Endothelial cell of umbilical vein (primary cell): ENCODE data around the gene RAP1GAP2. TPM values are rescaled to one million over a fixed set of nuclear protein-coding genes. Genes with fewer than 3 reads are reported as not detected.

Experiments used
- BruUV-seq: library from RNA; stranded (reverse); fragments of 400-500 nt; replicated peaks from 2 replicates; lab custom pipeline; 2021; lab: Mats Ljungman, UMichigan
- CTCF ChIA-PET: fragments of 300-600, 350-600 bp; sonication (Branson Sonifier 250); formaldehyde crosslinking; loops from one replicate; lab custom pipeline; 2021; ENCODE audit warnings: antibody characterized with exemption, inconsistent platforms; lab: Charles Lee
- POLR2A ChIA-PET: fragments of 300-600, 350-600 bp; sonication (Branson Sonifier 250); formaldehyde crosslinking; loops from one replicate; lab custom pipeline; 2021; ENCODE audit warnings: antibody characterized with exemption, inconsistent platforms; lab: Charles Lee
- DNase-seq: peaks from one replicate; pipeline ENCODE4 v3.0.0-alpha.2; 2011; ENCODE audit warnings: low read depth, low spot score
- FAIRE-seq: peaks from 2 replicates; lab custom pipeline; 2011; peaks lifted over from hg19 to GRCh38; lab: Jason Lieb, UNC
- H2AFZ ChIP-seq: 2 replicates; pipeline ENCODE4 v1.6.0; 2012; ENCODE audit warnings: low read depth, low read length, control low read depth, inconsistent platforms
- H3K27ac ChIP-seq: 2 replicates; pipeline ENCODE4 v1.5.1; 2011; ENCODE audit warnings: low read depth, mild to moderate bottlenecking, control low read depth, low read length, moderate library complexity; ENCODE audit not compliant: insufficient read depth
- H3K27me3 ChIP-seq, 2 experiments: 2 replicates each; pipeline versions ENCODE4 v1.6.0 to v1.6.1; 2011; ENCODE audit warnings: low read length in 2 of 2, mixed read lengths in 1 of 2; ENCODE audit not compliant: control insufficient read depth in 2 of 2, insufficient read depth in 2 of 2
- H3K36me3 ChIP-seq, 2 experiments: 2 replicates in 1 of 2; 3 replicates in 1 of 2; pipeline ENCODE4 v1.5.1; 2011; ENCODE audit warnings: low read length in 2 of 2, mild to moderate bottlenecking in 1 of 2, moderate library complexity in 1 of 2; ENCODE audit not compliant: control insufficient read depth in 2 of 2, insufficient read depth in 2 of 2; ENCODE audit errors: extremely low read depth in 1 of 2
- H3K4me1 ChIP-seq: 3 replicates; pipeline ENCODE4 v1.5.1; 2011; ENCODE audit warnings: mild to moderate bottlenecking, low read length; ENCODE audit not compliant: control insufficient read depth, insufficient read depth; ENCODE audit errors: extremely low read depth
- H3K4me2 ChIP-seq: 2 replicates; pipeline ENCODE4 v1.6.1; 2011; ENCODE audit warnings: low read length, control low read depth, mixed read lengths; ENCODE audit not compliant: insufficient read depth
- H3K4me3 ChIP-seq, 3 experiments: fragments of 200-600 bp in 1 of 3; sonication (generic), shearing (Covaris generic) in 1 of 3; replicated peaks in 1 of 3; 2 replicates each; pipeline ENCODE4 v1.5.1; 2011 to 2016; ENCODE audit warnings: control low read depth in 3 of 3, low read length in 3 of 3, mild to moderate bottlenecking in 2 of 3, inconsistent platforms in 1 of 3, low read depth in 1 of 3, moderate library complexity in 1 of 3; ENCODE audit not compliant: insufficient read depth in 1 of 3
- H3K79me2 ChIP-seq: 2 replicates; pipeline ENCODE4 v1.6.0; 2012; ENCODE audit warnings: low read length, inconsistent platforms; ENCODE audit not compliant: control insufficient read depth, insufficient read depth
- H3K9ac ChIP-seq: replicated peaks from 2 replicates; pipeline ENCODE3; 2011; ENCODE audit warnings: low read length, control low read depth; ENCODE audit not compliant: insufficient read depth; ENCODE audit errors: extremely low read depth
- H3K9me1 ChIP-seq: replicated peaks from 3 replicates; pipeline ENCODE4 v1.6.0; 2011; ENCODE audit warnings: mild to moderate bottlenecking, low read length; ENCODE audit not compliant: control insufficient read depth, insufficient read depth; ENCODE audit errors: extremely low read depth
- H3K9me3 ChIP-seq: replicated peaks from 2 replicates; pipeline ENCODE4 v1.5.1; 2012; ENCODE audit warnings: low read length, inconsistent platforms; ENCODE audit not compliant: control insufficient read depth, insufficient read depth
- H4K20me1 ChIP-seq: replicated peaks from 2 replicates; pipeline ENCODE3; 2011; ENCODE audit warnings: mild to moderate bottlenecking, low read length; ENCODE audit not compliant: control insufficient read depth, insufficient read depth; ENCODE audit errors: extremely low read depth
- EZH2 ChIP-seq: IDR thresholded peaks from 2 replicates; pipeline ENCODE4 v1.6.1; 2012; ENCODE audit warnings: borderline replicate concordance, low read depth, mild to moderate bottlenecking, moderate library complexity, low read length, inconsistent platforms; ENCODE audit not compliant: severe bottlenecking
- FOS ChIP-seq: IDR thresholded peaks from 2 replicates; pipeline ENCODE4 v1.6.1; 2011; ENCODE audit warnings: mild to moderate bottlenecking, low read length, moderate library complexity, borderline replicate concordance; ENCODE audit not compliant: insufficient read depth
- GATA2 ChIP-seq: IDR thresholded peaks from 2 replicates; pipeline ENCODE4 v1.7.0; 2011; ENCODE audit warnings: low read depth, mild to moderate bottlenecking, moderate library complexity, mixed read lengths, low read length; ENCODE audit not compliant: insufficient read length, insufficient read depth
- JUN ChIP-seq: IDR thresholded peaks from 2 replicates; pipeline ENCODE4 v1.6.1; 2011; ENCODE audit warnings: borderline replicate concordance, low read depth; ENCODE audit not compliant: insufficient read length, insufficient read depth
- MYC ChIP-seq: IDR thresholded peaks from one replicate; pipeline ENCODE4 v1.6.1; 2011; ENCODE audit warnings: mild to moderate bottlenecking, low read depth, low read length
- POLR2A ChIP-seq: IDR thresholded peaks from 2 replicates; pipeline ENCODE4 v1.6.1; 2012; ENCODE audit warnings: low read depth, mild to moderate bottlenecking, control low read depth, low read length
- POLR2AphosphoS5 ChIP-seq: IDR thresholded peaks from 2 replicates; pipeline ENCODE4 v1.6.1; 2012; ENCODE audit warnings: low read depth, mild to moderate bottlenecking, control low read depth, low read length, moderate library complexity; ENCODE audit not compliant: insufficient read depth
- dilution Hi-C: fragments of 300-500 bp; cut with MboI; formaldehyde crosslinking; loops from one replicate; pipeline ENCODE4 v1.15.0; 2019; ENCODE audit warnings: low sequenced_read_pairs; ENCODE audit not compliant: extremely low pct_ligation_motif_present
- intact Hi-C: fragments of 100-400 bp; cut with micrococcal nuclease; formaldehyde crosslinking; loops from one replicate; pipeline ENCODE4 v1.10.0; 2022
- polyA plus RNA-seq, 4 experiments: library from polyadenylated mRNA; depleted of rRNA in 3 of 4; stranded (reverse) in 3 of 4; unstranded in 1 of 4; fragments of >200 nt; gene quantifications; 2 replicates each; pipeline versions ENCODE4 v1.2.1 to v1.2.3, GENCODE V29; 2011 to 2012; ENCODE audit warnings: missing spikeins in 1 of 4
- total RNA-seq: library from RNA; stranded (reverse); gene quantifications from 2 replicates; pipeline ENCODE4 v1.2.3, GENCODE V29; 2021
- TF ChIP-seq, protein P1 (sequence below), 2 donors: IDR thresholded peaks; 1 replicate in 1 of 2; 2 replicates in 1 of 2; pipeline ENCODE4 v1.5.1; 2011; ENCODE audit warnings: low read length in 2 of 2, mild to moderate bottlenecking in 2 of 2, moderate library complexity in 2 of 2, control low read depth in 1 of 2, inconsistent platforms in 1 of 2, low read depth in 1 of 2; ENCODE audit not compliant: insufficient read depth in 1 of 2; ENCODE audit errors: extremely low read depth in 1 of 2
- TF ChIP-seq, protein P2 (sequence below): IDR thresholded peaks from 2 replicates; pipeline ENCODE4 v1.6.1; 2011; ENCODE audit not compliant: insufficient read depth, insufficient read length

The RAP1GAP2 gene
- total and polyA plus RNA-seq, 2 donors (not counting 3 experiments of a cell fraction or from before 2014, with no cell fraction given), result 1.4 to 3.6 TPM

DNA sequence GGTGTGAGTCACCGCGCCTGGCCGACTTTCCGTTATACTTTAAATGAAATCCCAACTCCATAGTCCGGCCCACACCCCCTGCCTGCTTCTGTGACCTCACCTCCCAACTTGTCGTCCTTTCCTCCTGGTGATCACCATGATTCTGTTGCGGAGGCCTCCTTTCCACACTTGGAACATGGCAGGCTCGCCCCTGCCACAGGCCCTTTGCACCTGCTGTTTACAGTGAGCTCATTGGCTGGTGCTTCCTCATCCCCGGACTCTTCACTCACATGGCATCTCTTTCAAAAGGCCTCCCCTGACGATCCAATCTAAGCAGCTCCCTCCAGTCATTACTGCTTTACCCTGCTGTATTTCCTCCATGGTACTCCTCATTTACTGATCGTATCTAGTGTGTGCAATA lies 64.6 kb downstream of the RAP1GAP2 start:
- FAIRE-seq (no peak), DNase-seq (no peak)
- no peaks in the 10 kb centered on the region for H3K36me3 ChIP-seq
- TF ChIP-seq EZH2 (no peak), POLR2A (no peak), JUN (no peak), POLR2AphosphoS5 (no peak), GATA2 (no peak), MYC (no peak), FOS (no peak)
- TF ChIP-seq, protein P1, sequence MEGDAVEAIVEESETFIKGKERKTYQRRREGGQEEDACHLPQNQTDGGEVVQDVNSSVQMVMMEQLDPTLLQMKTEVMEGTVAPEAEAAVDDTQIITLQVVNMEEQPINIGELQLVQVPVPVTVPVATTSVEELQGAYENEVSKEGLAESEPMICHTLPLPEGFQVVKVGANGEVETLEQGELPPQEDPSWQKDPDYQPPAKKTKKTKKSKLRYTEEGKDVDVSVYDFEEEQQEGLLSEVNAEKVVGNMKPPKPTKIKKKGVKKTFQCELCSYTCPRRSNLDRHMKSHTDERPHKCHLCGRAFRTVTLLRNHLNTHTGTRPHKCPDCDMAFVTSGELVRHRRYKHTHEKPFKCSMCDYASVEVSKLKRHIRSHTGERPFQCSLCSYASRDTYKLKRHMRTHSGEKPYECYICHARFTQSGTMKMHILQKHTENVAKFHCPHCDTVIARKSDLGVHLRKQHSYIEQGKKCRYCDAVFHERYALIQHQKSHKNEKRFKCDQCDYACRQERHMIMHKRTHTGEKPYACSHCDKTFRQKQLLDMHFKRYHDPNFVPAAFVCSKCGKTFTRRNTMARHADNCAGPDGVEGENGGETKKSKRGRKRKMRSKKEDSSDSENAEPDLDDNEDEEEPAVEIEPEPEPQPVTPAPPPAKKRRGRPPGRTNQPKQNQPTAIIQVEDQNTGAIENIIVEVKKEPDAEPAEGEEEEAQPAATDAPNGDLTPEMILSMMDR (IDR thresholded peaks at IDR 0.05; ENCODE audit: extremely low read depth in 1 of 2, insufficient read depth in 1 of 2, low read depth in 1 of 2, low read length in 2 of 2), result no peak
- TF ChIP-seq, protein P2, sequence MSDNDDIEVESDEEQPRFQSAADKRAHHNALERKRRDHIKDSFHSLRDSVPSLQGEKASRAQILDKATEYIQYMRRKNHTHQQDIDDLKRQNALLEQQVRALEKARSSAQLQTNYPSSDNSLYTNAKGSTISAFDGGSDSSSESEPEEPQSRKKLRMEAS, result no peak
- no peak overlapping the region for H3K4me3 ChIP-seq
- intact Hi-C loops (no loop called here), dilution Hi-C loops (no loop called here)
- H3K79me2 ChIP-seq, result no peaks in the 10 kb centered on the region
- ChIA-PET POLR2A (no interaction called here), CTCF (interaction anchor here (1.8 kb wide), 1 partner anchor 12 kb away, joined by 10 read pairs; no protein-coding TSS in a partner anchor)
- H3K4me2 ChIP-seq, result no peak overlapping the region
- no peak overlapping the region for H3K27ac ChIP-seq
- peaks cover 7 to 16% of the 10 kb centered on the region in 2 experiments for H3K27me3 ChIP-seq
- no peak overlapping the region for H2AFZ ChIP-seq
- H3K9ac ChIP-seq, result no peak overlapping the region
- H3K4me1 ChIP-seq, result no peaks in the 10 kb centered on the region
- no peaks in the 10 kb centered on the region for H4K20me1 ChIP-seq
- no TSS peak for BruUV-seq
- no peaks in the 10 kb centered on the region for H3K9me3 ChIP-seq
- H3K9me1 ChIP-seq, result no peaks in the 10 kb centered on the region
